NB4 (cell line): ENCODE data around the gene GP1BA.
A peak's percentile ranks its signal among the peaks of the same experiment; 100 is the strongest.

Experiments used
- DNase-seq: peaks from one replicate; pipeline ENCODE4 v3.0.0; 2010; ENCODE audit warnings: low read depth
- H3K4me3 ChIP-seq: one replicate; pipeline ENCODE4 v1.5.1; 2011; ENCODE audit warnings: mild to moderate bottlenecking, low read depth, low read length, moderate library complexity
- CTCF ChIP-seq: IDR thresholded peaks from one replicate; pipeline ENCODE4 v1.5.1; 2012; ENCODE audit warnings: low read depth, low read length
- MYC ChIP-seq: IDR thresholded peaks from 2 replicates; pipeline ENCODE4 v1.6.1; 2011; ENCODE audit warnings: low read depth, low read length
- POLR2A ChIP-seq: IDR thresholded peaks from 2 replicates; pipeline ENCODE4 v1.6.1; 2011; ENCODE audit warnings: mild to moderate bottlenecking; ENCODE audit not compliant: insufficient read length; ENCODE audit errors: extremely low read depth
- TF ChIP-seq, protein P1 (sequence below): IDR thresholded peaks from 2 replicates; pipeline ENCODE4 v1.6.1; 2011; ENCODE audit warnings: low read depth, low read length

Gene GP1BA

DNA sequence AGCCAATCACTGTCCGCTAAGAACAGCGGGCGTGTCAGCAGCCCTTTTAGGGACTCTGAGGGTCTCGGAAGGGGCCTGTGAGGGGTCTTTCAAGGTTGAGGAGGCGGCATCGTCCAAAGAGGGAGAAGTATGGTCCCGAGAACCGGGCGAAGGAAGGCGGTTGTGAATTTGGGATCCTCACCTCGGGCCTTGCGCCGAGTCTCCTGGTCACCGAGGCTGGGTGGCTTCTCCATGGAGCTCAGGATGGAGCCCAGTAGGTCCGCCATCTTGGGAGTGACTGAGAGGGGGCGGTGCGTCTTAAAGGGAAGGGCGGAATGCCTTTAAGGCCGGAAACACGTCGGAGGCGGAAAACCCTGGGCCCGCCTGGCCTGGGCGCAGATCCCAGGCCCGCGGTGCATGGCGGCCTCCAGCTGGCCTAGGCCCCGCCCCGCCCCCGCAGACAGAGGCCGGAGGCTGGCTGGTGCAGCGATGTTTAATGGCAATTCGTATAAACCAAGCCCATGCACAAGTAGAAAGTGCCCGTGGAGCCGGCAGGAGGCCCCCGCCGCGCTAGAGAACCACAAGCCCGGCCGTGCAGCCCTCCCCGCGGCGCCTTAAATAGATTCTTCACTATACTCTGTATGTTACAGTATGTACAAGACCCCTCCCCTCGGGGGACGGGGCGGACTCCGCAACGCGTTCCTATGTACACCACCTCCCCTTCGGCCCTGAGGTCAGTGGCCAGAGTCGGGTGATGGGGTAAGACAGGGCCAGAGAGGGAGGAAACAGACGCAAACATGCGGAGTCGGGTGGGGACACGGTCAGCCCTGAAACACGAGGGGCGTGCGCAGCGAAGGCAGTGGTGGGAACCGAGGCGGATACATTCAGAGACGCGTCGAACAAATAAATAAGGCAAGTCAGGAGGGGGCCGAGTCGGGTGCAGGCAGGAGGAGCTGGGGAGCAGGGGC, 35.7 kb downstream of the GP1BA start, which contains the start of gene SPAG7:
TSS of gene SPAG7 (minus strand) at position 279 of the 947 bp plus-strand sequence. CDS start at position 266, 13 bp downstream.
- peak; percentile 12 for TF ChIP-seq POLR2A
- TF ChIP-seq, protein P1, sequence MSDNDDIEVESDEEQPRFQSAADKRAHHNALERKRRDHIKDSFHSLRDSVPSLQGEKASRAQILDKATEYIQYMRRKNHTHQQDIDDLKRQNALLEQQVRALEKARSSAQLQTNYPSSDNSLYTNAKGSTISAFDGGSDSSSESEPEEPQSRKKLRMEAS: peak; percentile 44
- peak; percentile 64 for TF ChIP-seq MYC
- no peak for TF ChIP-seq CTCF
- H3K4me3 ChIP-seq: peak within 1 kb of the TSS; percentile 80
- peak; percentile 95 for DNase-seq

DNA sequence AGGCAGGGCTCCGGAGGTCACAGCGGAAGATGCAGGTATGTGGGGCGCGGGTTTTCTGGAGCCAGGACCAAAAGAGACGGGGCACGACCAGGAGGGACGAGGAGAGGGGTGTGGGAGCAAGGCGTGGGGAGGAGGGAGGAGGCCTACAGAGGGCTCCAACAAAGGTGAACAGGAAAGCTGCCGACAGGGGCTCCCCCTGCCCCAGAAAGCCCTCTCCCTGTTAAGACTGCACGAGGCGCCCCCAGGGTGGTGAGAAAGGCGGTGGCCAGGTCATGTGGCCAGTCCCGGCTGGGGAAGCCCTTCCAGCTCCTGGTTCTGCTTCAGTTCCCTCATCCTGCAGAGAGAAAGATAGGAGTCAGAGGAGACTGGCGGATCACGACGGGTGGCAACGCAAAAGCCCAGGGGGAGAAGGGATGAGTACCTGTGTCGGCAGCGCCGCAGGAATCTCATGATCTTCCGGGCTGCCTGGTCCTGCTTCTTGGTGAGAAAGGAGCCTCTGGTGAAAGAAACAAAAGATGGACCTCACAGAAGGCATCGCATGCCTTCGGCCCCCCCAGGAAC, 36.5 kb downstream of the GP1BA start:
- peak overlapping the region; percentile 80 for H3K4me3 ChIP-seq
- peak; percentile 40 for DNase-seq
- 0 out of 2 replicates have a peak, but pooled peaks have one; percentile 17 for TF ChIP-seq MYC
- no peak for TF ChIP-seq POLR2A

DNA sequence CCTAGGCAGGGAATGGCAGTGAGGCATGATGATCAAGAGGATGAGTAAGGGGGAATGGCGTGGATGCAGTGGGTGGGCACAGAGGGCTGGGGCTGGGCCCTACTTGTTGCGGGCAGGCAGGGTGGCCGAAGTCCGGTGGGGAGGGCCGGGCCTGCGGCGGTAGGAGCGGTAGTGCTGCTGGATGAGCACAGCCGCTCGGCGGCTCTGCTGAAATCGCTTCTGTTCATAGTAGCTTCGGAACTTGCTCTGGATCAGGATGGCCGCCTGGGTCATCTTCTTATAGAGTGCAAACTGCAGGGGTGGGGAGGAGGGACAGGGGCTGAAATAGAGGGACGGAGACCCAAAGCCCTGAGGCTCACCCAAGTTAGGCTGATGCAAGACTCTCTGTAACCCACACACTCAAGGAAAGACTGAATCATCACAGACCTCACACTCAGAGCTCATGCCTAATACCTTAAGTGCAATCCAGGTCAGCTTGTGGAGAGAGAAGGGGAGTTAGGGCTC, 37.0 kb downstream of the GP1BA start:
- DNase-seq: peak; percentile 88
- peak overlapping the region; percentile 80 for H3K4me3 ChIP-seq
- TF ChIP-seq, protein P1: peak; percentile 25; the same call in 1 of the 2 replicates
- no peak for TF ChIP-seq CTCF
- TF ChIP-seq MYC: peak; percentile 44
- peak; percentile 44 for TF ChIP-seq POLR2A

DNA sequence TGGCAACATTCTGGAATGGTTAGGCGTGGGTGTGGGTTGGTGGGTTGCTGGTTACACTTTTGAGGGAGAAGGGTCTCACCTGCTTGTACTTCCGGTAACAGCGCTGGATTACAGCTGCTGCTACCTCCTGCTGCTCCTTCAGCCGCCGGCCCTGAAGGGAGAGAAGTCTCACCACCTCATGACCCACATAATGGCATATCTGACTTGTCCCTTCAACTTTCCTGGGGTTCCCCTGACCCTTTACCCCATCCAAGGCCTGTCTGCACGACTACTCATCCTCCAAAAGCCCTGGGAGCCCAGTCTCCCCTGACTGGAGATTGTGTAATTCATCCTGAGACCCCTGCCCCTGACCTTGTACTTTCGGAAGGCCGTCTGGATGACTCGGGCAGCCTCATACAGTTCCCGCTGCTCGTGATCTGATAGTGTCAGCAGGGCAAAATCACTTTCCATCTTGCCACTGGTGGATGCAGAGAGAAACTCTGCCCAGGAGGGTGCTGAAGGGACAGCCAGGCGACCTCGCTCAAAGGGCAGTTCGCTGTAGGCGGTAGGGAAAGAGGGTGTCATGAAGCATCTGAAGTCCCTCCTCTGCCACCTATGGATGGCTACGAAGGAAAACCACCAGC, 37.6 kb downstream of the GP1BA start:
- no peak for TF ChIP-seq CTCF
- no peak for TF ChIP-seq MYC
- TF ChIP-seq, protein P1: no peak
- no peak for TF ChIP-seq POLR2A
- DNase-seq: peak; percentile 33
- peak overlapping the region; percentile 80 for H3K4me3 ChIP-seq

- no peak overlapping the region for H3K4me3 ChIP-seq
- DNase-seq: no peak
- no peak for TF ChIP-seq POLR2A
- no peak for TF ChIP-seq CTCF
- TF ChIP-seq, protein P1: no peak
- no peak for TF ChIP-seq MYC
Measured at GRCh38 chr17:4970273-4970672, 38.2 kb downstream of the GP1BA start.

- no peak overlapping the region for H3K4me3 ChIP-seq
- TF ChIP-seq, protein P1: no peak
- TF ChIP-seq MYC (no peak), CTCF (no peak), POLR2A (no peak)
- DNase-seq: no peak
Measured at GRCh38 chr17:4971826-4972225, 39.7 kb downstream of the GP1BA start.
